ENCODE results near the gene PRKRA.
A peak's percentile ranks its signal among the peaks of the same experiment; 100 is the strongest.
"Not testable (repeated sequence)": the region's sequence is repeated elsewhere in the genome, so short reads cannot be mapped to it uniquely, and the experiment has no call there.

Gene PRKRA

DNA sequence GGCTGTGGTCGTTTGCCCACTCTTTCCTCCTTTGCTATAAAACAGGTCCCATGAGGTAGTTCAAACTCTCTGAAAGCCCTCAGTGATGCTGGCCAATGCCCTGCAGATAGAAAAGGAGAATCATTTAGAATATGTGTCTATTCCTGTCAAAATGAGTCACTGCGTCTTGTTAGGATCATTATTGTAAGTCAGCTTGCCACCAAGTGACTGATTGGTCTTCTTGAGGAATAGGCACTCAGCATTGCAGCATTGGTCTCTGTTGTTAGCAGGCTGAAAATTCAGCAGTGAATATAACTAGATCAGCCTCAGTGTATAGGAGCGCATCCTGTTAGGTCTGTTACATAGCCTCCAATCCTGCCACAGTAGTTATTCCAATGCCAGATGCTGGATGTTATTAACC lies 28.9 kb downstream of the PRKRA start:
- Histone ChIP-seq H3K9me3 (ENCODE audit: control insufficient read depth, low read length) (no peaks in the 10 kb centered on the region), H3K27me3 (ENCODE audit: control insufficient read depth, insufficient read depth, low read length) (no peaks in the 10 kb centered on the region), H3K36me3 (ENCODE audit: control insufficient read depth, insufficient read depth, low read length) (no peaks in the 10 kb centered on the region), H3K4me1 (ENCODE audit: control insufficient read depth, insufficient read depth, low read length) (no peaks in the 10 kb centered on the region), H3K9ac (ENCODE audit: low read length) (no peak overlapping the region), H3K4me3 (ENCODE audit: low read length) (no peak overlapping the region)

DNA sequence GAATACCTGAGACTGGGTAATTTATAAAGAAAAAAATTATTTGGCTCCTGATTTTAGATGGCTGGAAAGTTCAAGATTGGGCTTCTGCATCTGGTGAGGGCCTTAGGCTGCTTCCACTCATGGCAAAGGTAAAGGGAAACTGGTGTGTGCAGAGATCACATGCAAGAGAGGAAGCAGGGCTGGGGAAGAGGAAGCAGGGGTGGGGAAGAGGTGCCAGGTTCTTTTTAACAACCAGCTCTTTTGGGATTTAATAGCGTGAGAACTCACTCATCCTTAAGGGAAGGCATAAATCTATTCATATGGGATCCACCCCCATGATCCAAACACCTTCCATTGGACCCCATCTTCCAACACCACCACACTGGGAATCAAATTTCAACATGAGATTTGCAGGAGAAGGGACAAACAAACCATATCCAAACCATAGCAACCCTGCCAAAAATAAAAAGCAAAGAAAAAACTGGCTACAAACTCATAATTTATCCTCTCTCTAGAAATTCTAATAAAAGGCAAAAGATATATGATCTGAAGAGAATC lies 30.4 kb downstream of the PRKRA start:
- Histone ChIP-seq H3K9me3 (ENCODE audit: control insufficient read depth, low read length) (no peaks in the 10 kb centered on the region), H3K4me1 (ENCODE audit: control insufficient read depth, insufficient read depth, low read length) (no peaks in the 10 kb centered on the region), H3K9ac (ENCODE audit: low read length) (no peak overlapping the region), H3K27me3 (ENCODE audit: control insufficient read depth, insufficient read depth, low read length) (no peaks in the 10 kb centered on the region), H3K36me3 (ENCODE audit: control insufficient read depth, insufficient read depth, low read length) (no peaks in the 10 kb centered on the region), H3K4me3 (ENCODE audit: low read length) (no peak overlapping the region)

DNA sequence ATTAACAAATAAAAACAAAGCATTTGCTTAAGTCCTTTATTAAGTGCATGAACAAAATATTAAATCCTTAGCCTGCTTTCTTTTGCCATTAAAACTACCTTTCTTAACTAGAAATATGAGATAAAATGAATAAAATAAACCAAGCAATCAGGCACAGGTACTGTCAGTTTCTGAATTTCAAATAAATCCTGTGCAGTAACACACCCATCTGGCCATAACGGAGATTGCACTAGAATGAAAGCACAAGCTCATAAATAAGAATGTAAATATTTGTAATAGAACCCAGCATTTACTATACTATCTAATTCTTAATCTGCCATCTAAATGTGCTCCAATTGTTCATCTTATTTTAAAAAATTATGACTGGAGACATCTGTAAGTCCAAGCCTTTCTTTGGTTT lies 31.9 kb downstream of the PRKRA start:
- Histone ChIP-seq H3K36me3 (ENCODE audit: control insufficient read depth, insufficient read depth, low read length) (no peaks in the 10 kb centered on the region), H3K9me3 (ENCODE audit: control insufficient read depth, low read length) (no peaks in the 10 kb centered on the region)

DNA sequence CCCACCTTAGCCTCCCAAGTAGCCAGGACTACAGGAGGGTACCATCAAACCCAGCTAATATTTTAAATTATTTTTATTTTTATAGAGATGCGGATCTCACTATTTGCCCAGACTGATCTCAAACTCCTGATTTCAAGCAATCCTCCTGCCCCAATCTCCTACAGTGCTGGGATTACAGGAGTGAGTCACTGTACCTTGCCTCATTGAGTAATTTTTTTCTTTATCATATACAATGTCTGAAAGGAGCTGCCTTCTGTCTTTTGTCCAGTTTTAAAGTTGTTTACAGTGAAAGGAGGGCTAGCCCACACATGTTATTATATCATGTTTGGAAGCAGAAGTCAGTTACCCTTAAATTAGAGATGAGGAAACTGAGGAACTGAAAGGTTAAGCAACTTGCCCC lies 32.5 kb downstream of the PRKRA start:
- no peaks in the 10 kb centered on the region for H3K36me3 ChIP-seq (ENCODE audit: control insufficient read depth, insufficient read depth, low read length)
- no peaks in the 10 kb centered on the region for H3K9me3 ChIP-seq (ENCODE audit: control insufficient read depth, low read length)
- H3K9ac ChIP-seq (ENCODE audit: low read length): no peak overlapping the region
- H3K4me1 ChIP-seq (ENCODE audit: control insufficient read depth, insufficient read depth, low read length): no peaks in the 10 kb centered on the region
- no peak overlapping the region for H3K4me3 ChIP-seq (ENCODE audit: low read length)
- H3K27me3 ChIP-seq (ENCODE audit: control insufficient read depth, insufficient read depth, low read length): no peaks in the 10 kb centered on the region

More for the DNA sequence above, 31.9 kb downstream of the PRKRA start:
- Histone ChIP-seq H3K9ac (ENCODE audit: low read length) (no peak overlapping the region), H3K4me3 (ENCODE audit: low read length) (no peak overlapping the region), H3K27me3 (ENCODE audit: control insufficient read depth, insufficient read depth, low read length) (no peaks in the 10 kb centered on the region), H3K4me1 (ENCODE audit: control insufficient read depth, insufficient read depth, low read length) (no peaks in the 10 kb centered on the region)

DNA sequence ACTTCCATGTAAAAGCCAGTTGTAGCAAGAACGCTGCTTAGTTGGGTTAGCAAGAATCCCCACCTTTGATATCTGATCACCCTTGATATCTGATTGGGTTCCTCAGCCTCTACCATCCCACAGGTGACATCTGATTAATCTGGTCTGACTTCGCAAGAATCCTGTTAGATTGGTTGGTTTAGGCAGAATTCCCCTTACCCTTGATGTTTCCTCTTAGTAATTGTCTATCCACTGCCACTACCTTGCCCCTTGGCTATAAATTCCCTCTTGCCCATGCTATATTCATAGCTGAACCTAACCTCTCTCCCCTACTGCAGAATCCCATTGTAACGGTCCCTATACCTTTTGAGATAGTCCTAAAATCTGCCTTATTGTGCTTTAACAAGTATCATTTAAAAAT lies 33.1 kb downstream of the PRKRA start:
- Histone ChIP-seq H3K4me3 (ENCODE audit: low read length) (no peak overlapping the region), H3K9me3 (ENCODE audit: control insufficient read depth, low read length) (no peaks in the 10 kb centered on the region), H3K9ac (ENCODE audit: low read length) (no peak overlapping the region), H3K36me3 (ENCODE audit: control insufficient read depth, insufficient read depth, low read length) (no peaks in the 10 kb centered on the region), H3K27me3 (ENCODE audit: control insufficient read depth, insufficient read depth, low read length) (no peaks in the 10 kb centered on the region), H3K4me1 (ENCODE audit: control insufficient read depth, insufficient read depth, low read length) (no peaks in the 10 kb centered on the region)

DNA sequence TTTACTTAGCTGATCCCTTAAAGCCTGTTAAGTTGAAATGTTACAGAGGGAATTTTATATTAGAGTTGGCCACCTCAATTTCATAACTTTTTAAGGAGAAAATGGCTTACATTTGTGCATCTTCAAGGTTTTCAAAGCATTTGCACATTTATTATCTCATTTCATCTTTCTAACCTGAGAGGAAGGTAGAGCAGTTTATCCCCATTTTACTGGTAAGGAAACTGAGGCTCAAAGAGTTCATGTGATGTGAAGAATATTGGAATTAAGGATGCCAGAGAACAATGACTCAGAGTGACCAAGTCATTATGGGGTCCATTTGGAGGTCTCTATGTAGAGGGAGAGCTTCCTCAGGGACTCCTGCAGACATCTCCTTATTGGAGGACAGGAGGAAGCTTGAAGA lies 35.0 kb downstream of the PRKRA start:
- Histone ChIP-seq H3K27me3 (ENCODE audit: control insufficient read depth, insufficient read depth, low read length) (no peaks in the 10 kb centered on the region), H3K9ac (ENCODE audit: low read length) (no peak overlapping the region), H3K9me3 (ENCODE audit: control insufficient read depth, low read length) (no peaks in the 10 kb centered on the region), H3K4me1 (ENCODE audit: control insufficient read depth, insufficient read depth, low read length) (no peaks in the 10 kb centered on the region), H3K36me3 (ENCODE audit: control insufficient read depth, insufficient read depth, low read length) (no peaks in the 10 kb centered on the region), H3K4me3 (ENCODE audit: low read length) (no peak overlapping the region)

DNA sequence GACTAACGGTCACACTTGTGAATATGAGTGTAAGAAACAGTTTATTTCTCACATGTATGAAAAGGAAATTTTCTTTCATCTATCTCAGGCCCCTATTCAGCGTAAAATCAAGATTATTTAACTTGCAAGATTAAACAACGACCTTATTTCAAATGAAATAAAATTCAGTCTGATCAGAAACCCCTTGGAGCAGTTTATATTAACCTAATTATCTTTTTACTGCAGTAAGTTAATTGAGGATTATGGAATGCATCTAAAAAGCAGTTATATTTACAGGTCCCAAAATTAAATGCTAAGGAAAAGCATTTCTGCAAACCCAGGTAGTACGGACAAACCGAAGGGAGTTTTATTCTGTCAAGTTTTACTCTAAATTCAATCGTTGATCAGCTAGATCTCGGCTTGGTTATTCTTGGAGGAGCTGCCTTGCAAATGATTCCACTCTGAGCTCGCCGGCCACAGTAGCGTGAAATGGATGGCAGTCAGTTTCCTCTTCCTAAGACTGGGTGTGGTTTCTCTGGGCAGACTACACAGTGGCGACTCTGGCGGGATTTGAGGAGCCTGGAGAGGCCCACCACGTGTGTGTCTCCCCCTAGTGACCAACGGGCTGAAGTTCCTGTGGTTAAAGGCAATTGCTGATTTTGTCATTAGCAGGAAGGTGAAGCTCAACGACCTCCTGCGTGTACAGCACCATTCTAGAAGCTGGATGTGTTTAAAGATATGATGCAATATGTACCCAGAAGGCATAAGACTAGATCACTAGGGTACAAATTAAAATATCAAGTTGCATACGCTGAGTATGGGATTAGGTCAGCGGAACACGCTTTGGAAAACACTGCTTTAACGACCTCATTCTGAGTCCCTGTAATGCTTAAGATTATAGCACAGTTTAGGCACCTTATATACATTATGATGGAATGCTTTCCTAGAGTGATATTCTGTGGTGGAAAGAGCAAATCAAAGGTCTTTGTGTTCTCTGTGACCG lies 36.4 kb downstream of the PRKRA start:
- Histone ChIP-seq H3K9ac (ENCODE audit: low read length) (peak overlapping the region; percentile 63), H3K27me3 (ENCODE audit: control insufficient read depth, insufficient read depth, low read length) (no peaks in the 10 kb centered on the region), H3K9me3 (ENCODE audit: control insufficient read depth, low read length) (no peaks in the 10 kb centered on the region)

DNA sequence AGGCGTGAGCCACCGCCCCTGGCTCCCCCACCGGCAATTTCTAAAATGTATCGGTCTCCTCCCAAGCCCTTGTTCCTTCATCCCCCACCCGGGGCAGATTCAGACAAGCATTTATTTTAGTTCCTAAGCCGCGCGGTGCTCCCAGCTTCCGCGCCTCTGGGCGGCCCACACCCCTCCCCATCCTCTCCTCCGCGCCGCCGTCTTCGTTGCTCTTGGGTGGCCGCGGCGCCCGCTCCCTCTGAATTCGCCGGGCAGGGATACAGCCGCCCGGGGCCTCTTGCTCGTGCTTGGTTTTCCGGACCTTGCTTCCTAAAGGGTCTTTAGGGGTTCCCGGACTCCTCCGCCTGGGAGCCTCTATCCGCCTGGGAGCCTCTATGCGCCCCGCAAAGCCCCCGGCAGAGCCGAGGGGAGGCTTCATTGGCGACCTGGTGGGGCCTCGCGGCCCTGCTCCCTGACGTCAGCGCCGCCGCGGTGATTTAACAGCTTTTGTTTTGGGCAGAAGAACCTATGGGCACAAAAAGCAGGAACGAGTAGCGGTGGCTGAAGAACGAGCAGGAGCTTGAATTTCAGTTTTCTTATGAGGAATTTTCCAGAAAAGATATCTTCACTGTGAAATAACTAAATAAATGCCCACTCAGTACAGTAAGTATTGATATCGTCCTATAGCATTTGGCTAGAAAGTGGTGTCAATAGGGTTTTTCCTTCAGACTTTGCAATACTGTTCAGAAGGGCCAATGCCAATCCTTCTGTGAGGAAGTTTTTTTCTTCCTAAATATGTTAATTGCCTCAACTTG lies 37.3 kb downstream of the PRKRA start:
- H3K36me3 ChIP-seq (ENCODE audit: control insufficient read depth, insufficient read depth, low read length): no peaks in the 10 kb centered on the region
- no peaks in the 10 kb centered on the region for H3K9me3 ChIP-seq (ENCODE audit: control insufficient read depth, low read length)
- H3K4me1 ChIP-seq (ENCODE audit: control insufficient read depth, insufficient read depth, low read length): no peaks in the 10 kb centered on the region
- peak overlapping the region; percentile 11 for H3K4me3 ChIP-seq (ENCODE audit: low read length)
- no peaks in the 10 kb centered on the region for H3K27me3 ChIP-seq (ENCODE audit: control insufficient read depth, insufficient read depth, low read length)
- H3K9ac ChIP-seq (ENCODE audit: low read length): peak overlapping the region; percentile 63

More for the DNA sequence above, 36.4 kb downstream of the PRKRA start:
- no peaks in the 10 kb centered on the region for H3K4me1 ChIP-seq (ENCODE audit: control insufficient read depth, insufficient read depth, low read length)
- no peaks in the 10 kb centered on the region for H3K36me3 ChIP-seq (ENCODE audit: control insufficient read depth, insufficient read depth, low read length)
- peak overlapping the region; percentile 11 for H3K4me3 ChIP-seq (ENCODE audit: low read length)

DNA sequence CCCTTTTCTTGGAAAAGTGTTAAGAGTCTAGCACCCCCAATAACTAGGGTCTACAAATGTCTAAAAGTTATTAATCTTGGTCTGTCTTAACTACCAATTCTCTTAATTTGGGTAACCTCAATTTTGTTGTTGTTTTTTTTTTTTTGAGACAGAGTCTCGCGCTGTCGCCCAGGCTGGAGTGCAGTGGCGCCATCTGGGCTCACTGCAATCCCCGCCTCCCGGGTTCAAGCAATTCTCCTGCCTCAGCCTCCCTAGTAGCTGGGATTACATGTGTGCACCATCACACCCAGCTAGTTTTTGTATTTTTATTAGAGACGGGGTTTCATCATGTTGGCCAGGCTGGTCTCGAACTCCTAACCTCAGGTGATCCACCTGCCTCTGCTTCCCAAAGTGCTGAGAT lies 38.5 kb downstream of the PRKRA start:
- not testable (repeated sequence) for H3K9ac ChIP-seq (ENCODE audit: low read length); H3K36me3 ChIP-seq (ENCODE audit: control insufficient read depth, insufficient read depth, low read length); H3K9me3 ChIP-seq (ENCODE audit: control insufficient read depth, low read length); H3K4me1 ChIP-seq (ENCODE audit: control insufficient read depth, insufficient read depth, low read length); H3K4me3 ChIP-seq (ENCODE audit: low read length); H3K27me3 ChIP-seq (ENCODE audit: control insufficient read depth, insufficient read depth, low read length)

DNA sequence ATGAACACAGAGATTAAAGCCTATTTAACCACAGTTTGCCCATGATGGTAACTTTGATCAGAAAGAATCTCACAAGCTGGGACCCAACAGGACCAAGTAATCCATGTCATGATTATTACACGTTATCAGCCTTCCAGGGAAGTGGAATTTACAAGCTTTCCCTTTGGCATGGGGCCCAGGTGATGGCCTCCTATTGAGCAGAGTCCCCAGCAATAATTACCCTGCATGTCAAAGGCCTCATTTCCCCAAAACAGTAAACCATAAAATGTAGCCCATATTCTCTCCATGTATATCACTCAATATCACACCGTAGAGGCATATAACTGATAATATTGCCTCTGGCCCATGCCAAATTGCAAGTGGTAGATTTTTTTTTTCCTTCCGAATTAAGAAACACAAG lies 38.9 kb downstream of the PRKRA start:
- no peaks in the 10 kb centered on the region for H3K9me3 ChIP-seq (ENCODE audit: control insufficient read depth, low read length)
- no peaks in the 10 kb centered on the region for H3K4me1 ChIP-seq (ENCODE audit: control insufficient read depth, insufficient read depth, low read length)
- H3K27me3 ChIP-seq (ENCODE audit: control insufficient read depth, insufficient read depth, low read length): no peaks in the 10 kb centered on the region
- no peaks in the 10 kb centered on the region for H3K36me3 ChIP-seq (ENCODE audit: control insufficient read depth, insufficient read depth, low read length)
- H3K4me3 ChIP-seq (ENCODE audit: low read length): no peak overlapping the region
- no peak overlapping the region for H3K9ac ChIP-seq (ENCODE audit: low read length)

DNA sequence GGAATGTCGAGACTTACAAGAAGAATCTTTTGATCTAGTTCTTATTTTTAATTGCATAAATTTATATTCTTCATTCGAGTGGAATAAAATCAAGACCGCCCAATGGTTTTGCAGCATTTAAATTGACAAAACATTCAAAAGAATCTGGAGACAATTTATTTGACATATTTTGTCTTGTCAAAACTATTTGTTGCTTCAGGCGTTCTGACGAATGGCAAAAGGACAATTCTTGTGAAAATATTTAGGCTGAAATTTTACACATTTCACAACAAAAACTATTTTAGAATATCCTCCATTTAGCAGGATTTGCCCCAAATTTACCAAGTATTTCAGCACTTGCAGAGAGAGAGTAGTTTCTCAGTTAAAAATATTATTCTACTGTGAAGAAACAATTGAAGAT lies 41.7 kb downstream of the PRKRA start:
- H3K9ac ChIP-seq (ENCODE audit: low read length): no peak overlapping the region
- H3K36me3 ChIP-seq (ENCODE audit: control insufficient read depth, insufficient read depth, low read length): no peaks in the 10 kb centered on the region
- H3K4me3 ChIP-seq (ENCODE audit: low read length): no peak overlapping the region
- H3K9me3 ChIP-seq (ENCODE audit: control insufficient read depth, low read length): no peaks in the 10 kb centered on the region
- no peaks in the 10 kb centered on the region for H3K4me1 ChIP-seq (ENCODE audit: control insufficient read depth, insufficient read depth, low read length)
- H3K27me3 ChIP-seq (ENCODE audit: control insufficient read depth, insufficient read depth, low read length): no peaks in the 10 kb centered on the region

DNA sequence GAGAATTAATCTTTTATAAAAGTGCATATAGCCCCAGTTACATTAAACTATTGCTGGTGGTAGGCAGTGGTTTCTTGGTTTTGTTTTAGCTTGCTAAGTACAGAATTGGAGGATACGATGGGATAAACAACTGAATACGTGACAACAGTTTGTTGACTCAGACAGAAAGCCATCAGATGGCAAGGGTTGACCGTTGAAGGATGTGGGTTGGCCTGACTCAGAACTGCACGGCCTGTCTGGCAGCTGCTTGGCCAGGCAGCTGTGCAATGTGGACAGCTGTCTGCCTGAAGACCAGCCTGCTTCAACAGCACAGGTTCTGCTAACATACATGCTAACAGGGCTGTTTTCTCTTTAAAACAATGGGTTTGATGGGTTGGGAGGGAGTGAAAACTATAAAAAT lies 46.6 kb downstream of the PRKRA start:
- no peaks in the 10 kb centered on the region for H3K9me3 ChIP-seq (ENCODE audit: control insufficient read depth, low read length)
- H3K4me1 ChIP-seq (ENCODE audit: control insufficient read depth, insufficient read depth, low read length): no peaks in the 10 kb centered on the region
- H3K27me3 ChIP-seq (ENCODE audit: control insufficient read depth, insufficient read depth, low read length): peaks cover 4% of the 10 kb centered on the region
- H3K9ac ChIP-seq (ENCODE audit: low read length): no peak overlapping the region
- H3K36me3 ChIP-seq (ENCODE audit: control insufficient read depth, insufficient read depth, low read length): no peaks in the 10 kb centered on the region
- H3K4me3 ChIP-seq (ENCODE audit: low read length): no peak overlapping the region

All from mucosa of stomach (tissue), 1 donor.